Trophoblast cell (in vitro differentiated cells and primary cell): ENCODE results near the gene KLHL8.

ENCODE experiments used
- DNase-seq, 2 donors: peaks; one replicate each; pipeline ENCODE4 v3.0.0-alpha.2; 2016
- H2AFZ ChIP-seq: 2 replicates; pipeline ENCODE4 v1.6.1; 2013; ENCODE audit warnings: low read length, moderate library complexity, mild to moderate bottlenecking; ENCODE audit not compliant: insufficient read depth, poor library complexity
- H2AK5ac ChIP-seq: 2 replicates; pipeline ENCODE4 v1.6.1; 2013; ENCODE audit warnings: mild to moderate bottlenecking, low read length
- H2BK120ac ChIP-seq: 2 replicates; pipeline ENCODE4 v1.6.1; 2013; ENCODE audit warnings: low read length, mild to moderate bottlenecking, moderate library complexity; ENCODE audit not compliant: insufficient read depth, poor library complexity
- H2BK12ac ChIP-seq: 2 replicates; pipeline ENCODE4 v1.6.1; 2013; ENCODE audit warnings: mild to moderate bottlenecking, low read length, moderate library complexity
- H2BK5ac ChIP-seq: 2 replicates; pipeline ENCODE4 v1.6.1; 2013; ENCODE audit warnings: low read length, low read depth, moderate library complexity, mild to moderate bottlenecking; ENCODE audit not compliant: poor library complexity
- H3K14ac ChIP-seq: 2 replicates; pipeline ENCODE4 v1.6.1; 2013; ENCODE audit warnings: mild to moderate bottlenecking, low read length
- H3K18ac ChIP-seq: 2 replicates; pipeline ENCODE4 v1.6.1; 2013; ENCODE audit warnings: mild to moderate bottlenecking, low read length
- H3K23ac ChIP-seq: 2 replicates; pipeline ENCODE4 v1.6.1; 2013; ENCODE audit warnings: low read length
- H3K27ac ChIP-seq: 2 replicates; pipeline ENCODE4 v1.5.1; 2013; ENCODE audit warnings: low read depth, mild to moderate bottlenecking, inconsistent platforms, low read length, moderate library complexity
- H3K27me3 ChIP-seq: 2 replicates; pipeline ENCODE4 v1.6.1; 2013; ENCODE audit warnings: inconsistent platforms, mild to moderate bottlenecking, low read length, moderate library complexity; ENCODE audit not compliant: insufficient read depth
- H3K36me3 ChIP-seq, 2 experiments: 1 replicate in 1 of 2; 2 replicates in 1 of 2; pipeline ENCODE4 v1.6.1; 2013; ENCODE audit warnings: low read length in 2 of 2, mild to moderate bottlenecking in 2 of 2, moderate library complexity in 1 of 2; ENCODE audit not compliant: insufficient read depth in 2 of 2, control insufficient read depth in 1 of 2
- H3K4ac ChIP-seq: 2 replicates; pipeline ENCODE4 v1.6.1; 2013; ENCODE audit warnings: low read depth, mild to moderate bottlenecking, low read length, moderate library complexity
- H3K4me1 ChIP-seq, 2 experiments: 1 replicate in 1 of 2; 2 replicates in 1 of 2; pipeline ENCODE4 v1.6.1; 2013; ENCODE audit warnings: low read length in 2 of 2, mild to moderate bottlenecking in 2 of 2, moderate library complexity in 1 of 2; ENCODE audit not compliant: insufficient read depth in 2 of 2, control insufficient read depth in 1 of 2
- H3K4me2 ChIP-seq: 2 replicates; pipeline ENCODE4 v1.6.1; 2013; ENCODE audit warnings: inconsistent platforms, mild to moderate bottlenecking, low read length, moderate library complexity
- H3K4me3 ChIP-seq: 2 replicates; pipeline ENCODE4 v1.5.1; 2013; ENCODE audit warnings: mild to moderate bottlenecking, low read depth, low read length, inconsistent platforms
- H3K79me1 ChIP-seq: one replicate; pipeline ENCODE4 v1.6.1; 2013; ENCODE audit warnings: low read length
- H3K79me2 ChIP-seq: 2 replicates; pipeline ENCODE4 v1.6.1; 2013; ENCODE audit warnings: low read length, mild to moderate bottlenecking; ENCODE audit not compliant: control insufficient read depth, insufficient read depth, poor library complexity
- H3K9ac ChIP-seq: 2 replicates; pipeline ENCODE4 v1.6.1; 2013; ENCODE audit warnings: mild to moderate bottlenecking, low read length
- H3K9me3 ChIP-seq: 2 replicates; pipeline ENCODE4 v1.6.1; 2013; ENCODE audit warnings: low read depth, mild to moderate bottlenecking, control low read depth, inconsistent platforms, low read length; ENCODE audit not compliant: insufficient read depth
- H4K12ac ChIP-seq: 2 replicates; pipeline ENCODE4 v1.6.1; 2013; ENCODE audit warnings: low read depth, mild to moderate bottlenecking, low read length, moderate library complexity
- H4K8ac ChIP-seq: 2 replicates; pipeline ENCODE4 v1.6.1; 2013; ENCODE audit warnings: low read depth, mild to moderate bottlenecking, low read length, moderate library complexity
- H4K91ac ChIP-seq: one replicate; pipeline ENCODE4 v1.6.1; 2013; ENCODE audit warnings: low read depth, mild to moderate bottlenecking, low read length, moderate library complexity
- WGBS: extraction: QIAGEN DNeasy Blood & Tissue Kit; methylation state at CpG from one replicate; pipeline ENCODE4 v1.1.7; 2013; ENCODE audit warnings: missing lambda C conversion rate; ENCODE audit not compliant: insufficient read length, insufficient coverage; ENCODE audit errors: extremely low coverage; 5-methylcytosine and 5-hydroxymethylcytosine counted together

KLHL8 gene

DNA sequence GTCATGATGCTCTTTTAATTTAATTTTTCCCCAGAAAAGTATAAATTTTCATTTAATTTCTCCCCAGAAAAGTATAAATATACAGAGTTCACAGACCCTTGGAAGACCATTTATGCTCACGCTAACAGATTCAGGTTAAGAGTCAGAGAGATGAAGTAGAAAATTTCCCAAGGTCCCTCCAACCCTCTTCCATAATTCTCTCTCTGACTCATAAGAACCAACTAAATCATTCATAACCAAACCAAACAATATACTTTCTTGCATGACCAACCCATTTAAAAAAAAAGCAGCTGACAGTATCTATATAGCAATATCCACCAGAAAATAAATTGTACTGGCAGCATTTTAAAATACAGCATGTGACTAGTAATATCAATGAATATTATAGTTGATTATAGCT is 3.9 kb downstream of the KLHL8 start:
- no peak overlapping the region for H2BK120ac ChIP-seq
- no peak overlapping the region for H3K18ac ChIP-seq
- H3K79me1 ChIP-seq = peaks cover 4% of the 10 kb centered on the region
- H4K12ac ChIP-seq = no peak overlapping the region
- H3K36me3 ChIP-seq = no peaks in the 10 kb centered on the region
- H2AFZ ChIP-seq = no peak overlapping the region
- no peak overlapping the region for H4K91ac ChIP-seq
- H3K23ac ChIP-seq = no peak overlapping the region
- no peak overlapping the region for H3K4me3 ChIP-seq
- H3K14ac ChIP-seq = no peak overlapping the region
- no peaks in the 10 kb centered on the region for H3K27me3 ChIP-seq
- no peak overlapping the region for H2BK12ac ChIP-seq
- no CpG with 5 or more reads among the region's 1 CpG for WGBS
- H2BK5ac ChIP-seq = no peak overlapping the region
- H3K9ac ChIP-seq = no peak overlapping the region
- H2AK5ac ChIP-seq = no peak overlapping the region
- no peak overlapping the region for H3K4me2 ChIP-seq
- no peak overlapping the region for H4K8ac ChIP-seq
- H3K9me3 ChIP-seq = no peaks in the 10 kb centered on the region
- peaks cover 0 to 2% of the 10 kb centered on the region in 2 experiments for H3K4me1 ChIP-seq
- DNase-seq = no peak
- H3K27ac ChIP-seq = no peak overlapping the region
- H3K79me2 ChIP-seq = peaks cover 3% of the 10 kb centered on the region
- H3K4ac ChIP-seq = no peak overlapping the region

GRCh38 chr4:87213421-87214075 is 6.9 kb downstream of the KLHL8 start:
- Histone ChIP-seq H3K4me2 (no peak overlapping the region), H4K12ac (no peak overlapping the region), H4K8ac (no peak overlapping the region), H2AFZ (no peak overlapping the region), H3K23ac (no peak overlapping the region), H2BK5ac (no peak overlapping the region), H3K4me3 (no peak overlapping the region), H2BK12ac (no peak overlapping the region), H3K14ac (no peak overlapping the region), H3K4ac (no peak overlapping the region), H3K27me3 (no peaks in the 10 kb centered on the region), H2BK120ac (no peak overlapping the region), H3K4me1 (no peaks in the 10 kb centered on the region), H3K79me1 (no peaks in the 10 kb centered on the region), H2AK5ac (no peak overlapping the region), H3K9ac (peak overlapping the region; percentile 28), H3K9me3 (no peaks in the 10 kb centered on the region), H3K79me2 (no peaks in the 10 kb centered on the region), H4K91ac (no peak overlapping the region), H3K27ac (no peak overlapping the region), H3K18ac (no peak overlapping the region), H3K36me3 (no peaks in the 10 kb centered on the region)
- DNase-seq = no peak
- WGBS = no CpG with 5 or more reads among the region's 5 CpGs

DNA sequence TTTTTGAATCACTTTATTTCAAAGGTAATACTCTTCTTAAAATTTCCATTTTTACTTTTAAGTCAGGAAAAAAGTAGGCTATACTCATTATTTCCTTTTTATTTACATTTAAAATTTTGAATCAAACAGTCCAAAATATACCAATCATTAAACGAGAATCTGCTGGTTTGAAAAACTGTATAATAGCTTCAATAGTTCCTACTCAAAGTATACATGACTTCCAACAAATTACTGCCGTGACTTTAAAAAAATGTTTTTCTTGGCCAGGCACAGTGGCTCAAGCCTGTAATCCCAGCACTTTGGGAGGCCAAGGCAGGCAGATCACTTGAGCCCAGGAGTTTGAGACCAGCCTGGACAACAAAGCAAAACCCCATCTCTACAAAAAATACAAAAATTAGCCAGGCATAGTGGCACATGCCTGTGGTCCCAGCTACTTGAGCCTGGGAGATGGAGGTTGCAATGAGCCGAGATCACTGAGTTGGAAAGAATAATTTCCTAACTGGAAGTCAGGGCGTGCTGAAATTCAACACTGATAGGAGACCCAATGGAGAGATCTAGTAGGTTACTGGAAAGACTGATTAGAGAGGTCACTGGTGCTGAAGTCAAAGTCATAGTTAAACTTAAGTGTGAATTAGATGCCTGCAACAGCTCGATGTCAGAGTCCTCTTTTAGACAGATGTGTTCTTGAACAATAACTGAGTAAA is 9.0 kb downstream of the KLHL8 start:
- Histone ChIP-seq H3K36me3 (no peaks in the 10 kb centered on the region), H3K9ac (no peak overlapping the region), H3K23ac (no peak overlapping the region), H3K4me1 (no peaks in the 10 kb centered on the region), H3K4ac (no peak overlapping the region), H4K91ac (no peak overlapping the region), H3K14ac (no peak overlapping the region), H2BK12ac (no peak overlapping the region), H3K27me3 (no peaks in the 10 kb centered on the region), H2AFZ (no peak overlapping the region), H2BK120ac (no peak overlapping the region), H3K27ac (no peak overlapping the region), H2AK5ac (no peak overlapping the region), H3K79me1 (no peaks in the 10 kb centered on the region), H3K18ac (no peak overlapping the region), H4K8ac (no peak overlapping the region), H4K12ac (no peak overlapping the region), H3K4me2 (no peak overlapping the region), H2BK5ac (no peak overlapping the region), H3K4me3 (no peak overlapping the region), H3K79me2 (no peaks in the 10 kb centered on the region), H3K9me3 (no peaks in the 10 kb centered on the region)
- DNase-seq = no peak
- WGBS = no CpG with 5 or more reads among the region's 5 CpGs

DNA sequence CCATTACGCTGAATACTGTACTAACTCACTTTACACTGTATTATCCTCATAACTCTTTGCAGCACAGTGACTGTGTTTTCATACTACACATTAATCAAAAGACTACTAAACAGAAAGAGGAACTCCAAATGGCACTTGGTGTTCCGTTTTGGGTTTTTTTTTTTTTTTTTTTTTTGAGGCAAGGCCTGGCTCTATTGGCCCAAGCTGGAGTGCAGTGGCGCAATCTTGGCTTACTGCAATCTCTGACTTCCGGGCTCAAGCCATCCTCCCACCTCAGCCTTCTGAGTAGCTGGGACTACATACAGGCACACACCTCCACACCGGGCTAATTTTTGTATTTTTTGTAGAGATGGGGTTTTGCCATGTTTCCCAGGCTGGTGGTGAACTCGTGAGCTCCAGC is 10.7 kb downstream of the KLHL8 start:
- H4K12ac ChIP-seq = no peak overlapping the region
- no peak overlapping the region for H3K4me2 ChIP-seq
- WGBS = no CpG with 5 or more reads among the region's 6 CpGs
- H4K8ac ChIP-seq = no peak overlapping the region
- no peak overlapping the region for H3K23ac ChIP-seq
- no peaks in the 10 kb centered on the region for H3K79me1 ChIP-seq
- H3K79me2 ChIP-seq = no peaks in the 10 kb centered on the region
- H2BK12ac ChIP-seq = no peak overlapping the region
- H3K27ac ChIP-seq = no peak overlapping the region
- H3K9me3 ChIP-seq = no peaks in the 10 kb centered on the region
- no peak overlapping the region for H4K91ac ChIP-seq
- no peak overlapping the region for H2AFZ ChIP-seq
- DNase-seq = peak in 1 of 2 donors; percentile 27
- H3K9ac ChIP-seq = no peak overlapping the region
- H2AK5ac ChIP-seq = no peak overlapping the region
- H3K4ac ChIP-seq = no peak overlapping the region
- H3K27me3 ChIP-seq = no peaks in the 10 kb centered on the region
- H3K36me3 ChIP-seq = no peaks in the 10 kb centered on the region
- H2BK120ac ChIP-seq = no peak overlapping the region
- no peak overlapping the region for H3K4me3 ChIP-seq
- H3K18ac ChIP-seq = no peak overlapping the region
- H3K14ac ChIP-seq = no peak overlapping the region
- no peak overlapping the region for H2BK5ac ChIP-seq
- H3K4me1 ChIP-seq = no peaks in the 10 kb centered on the region
